NCI-H1105 (cell line): ENCODE results near the gene E2F4.

Experiments
- DNase-seq: peaks from one replicate; lab custom pipeline; 2025; lab: John Stamatoyannopoulos, UW

E2F4 gene, protein sequence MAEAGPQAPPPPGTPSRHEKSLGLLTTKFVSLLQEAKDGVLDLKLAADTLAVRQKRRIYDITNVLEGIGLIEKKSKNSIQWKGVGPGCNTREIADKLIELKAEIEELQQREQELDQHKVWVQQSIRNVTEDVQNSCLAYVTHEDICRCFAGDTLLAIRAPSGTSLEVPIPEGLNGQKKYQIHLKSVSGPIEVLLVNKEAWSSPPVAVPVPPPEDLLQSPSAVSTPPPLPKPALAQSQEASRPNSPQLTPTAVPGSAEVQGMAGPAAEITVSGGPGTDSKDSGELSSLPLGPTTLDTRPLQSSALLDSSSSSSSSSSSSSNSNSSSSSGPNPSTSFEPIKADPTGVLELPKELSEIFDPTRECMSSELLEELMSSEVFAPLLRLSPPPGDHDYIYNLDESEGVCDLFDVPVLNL

DNA sequence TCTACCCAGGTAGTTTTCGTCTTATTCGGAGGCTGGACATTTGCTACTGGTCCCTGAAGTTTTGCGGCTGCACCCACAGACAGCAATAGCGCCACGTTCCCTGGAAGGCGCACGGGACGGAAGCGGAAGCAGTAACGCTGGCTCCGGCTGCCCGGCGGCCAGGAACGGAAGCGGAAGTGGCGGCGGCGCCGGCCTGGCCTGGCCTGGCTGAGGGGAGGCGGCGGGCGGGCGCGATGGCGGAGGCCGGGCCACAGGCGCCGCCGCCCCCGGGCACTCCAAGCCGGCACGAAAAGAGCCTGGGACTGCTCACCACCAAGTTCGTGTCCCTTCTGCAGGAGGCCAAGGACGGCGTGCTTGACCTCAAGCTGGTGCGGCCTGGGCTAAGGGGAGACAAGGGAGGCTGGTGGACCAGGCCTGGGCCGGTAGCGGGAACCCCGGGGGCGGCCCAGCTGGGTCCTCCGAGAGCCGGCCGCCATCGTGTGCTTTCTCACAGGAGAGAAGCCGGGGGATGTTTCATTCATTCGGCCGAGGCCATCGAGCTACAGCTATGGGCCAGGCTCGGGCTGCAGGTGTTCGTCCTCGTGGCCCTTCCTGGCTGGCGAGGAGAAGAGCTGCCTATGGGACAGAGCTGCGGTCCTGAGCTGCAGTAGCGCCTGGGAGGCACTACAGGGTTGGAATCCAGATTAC, at the start of gene E2F4:
Gene E2F4 (plus strand): TSS at position 161 of the 687 bp plus-strand sequence. CDS start 73 bp downstream, at position 234.
- DNase-seq = peak; percentile 57

DNA sequence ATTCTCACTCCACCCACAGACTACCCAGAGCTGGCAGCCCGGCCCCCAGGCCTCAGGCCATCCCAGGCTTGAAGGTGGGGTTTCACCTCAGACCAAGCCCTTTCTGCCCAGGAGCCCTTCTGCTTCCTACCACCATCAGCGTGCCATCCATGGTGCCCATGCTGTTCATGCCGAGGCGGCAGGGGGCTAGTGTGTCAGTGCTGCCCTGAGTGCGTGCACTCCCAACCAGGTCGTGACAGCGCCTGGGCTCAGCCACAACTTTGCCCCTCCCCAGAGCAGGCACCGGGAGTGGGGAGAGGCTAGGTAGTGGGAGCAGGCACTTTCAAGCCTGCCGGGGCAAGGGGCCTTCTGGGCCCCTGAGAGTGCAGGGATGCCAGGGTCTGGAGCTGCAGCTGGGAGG, 49.6 kb upstream of the E2F4 start:
- no peak for DNase-seq

DNA sequence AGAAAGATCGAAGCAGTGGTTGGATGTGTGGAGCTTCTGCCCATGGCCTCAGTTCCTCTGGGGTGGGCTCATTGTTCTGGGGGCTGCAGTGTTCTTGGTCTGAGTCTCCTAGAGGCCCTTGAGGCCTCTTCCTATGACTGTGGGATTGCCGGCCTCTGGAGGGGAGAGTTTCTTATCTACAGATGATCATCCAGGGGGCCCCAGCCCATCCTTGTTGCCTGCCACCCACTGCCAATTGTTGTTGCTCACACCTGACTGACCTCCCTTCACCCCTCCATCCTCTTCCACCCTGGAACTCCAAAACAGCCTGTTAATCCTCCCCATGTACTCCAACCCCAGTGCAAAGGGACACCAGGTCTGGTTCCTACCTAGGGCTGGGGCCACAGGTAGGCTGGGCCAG, 47.0 kb upstream of the E2F4 start:
- no peak for DNase-seq

DNA sequence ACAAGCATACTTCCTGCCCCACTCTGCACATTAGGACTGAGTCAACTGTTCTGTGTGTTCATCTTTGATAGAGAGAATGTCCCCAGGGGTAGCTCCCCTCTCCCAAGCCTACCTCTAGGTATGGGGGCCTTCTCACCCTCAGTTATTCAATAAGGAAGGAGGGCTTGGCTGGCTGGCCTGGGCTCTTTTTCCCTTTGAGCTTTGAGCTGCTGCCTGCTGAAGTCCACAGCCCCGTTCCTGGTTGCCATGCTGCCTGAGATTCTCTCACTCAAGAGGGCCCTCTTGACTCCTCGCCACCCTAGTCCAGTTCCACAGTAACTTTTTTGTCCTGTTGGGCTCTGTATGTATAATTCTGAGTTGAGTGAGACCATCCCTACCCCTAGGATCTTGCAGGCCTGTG, 46.2 kb upstream of the E2F4 start:
- DNase-seq = no peak

DNA sequence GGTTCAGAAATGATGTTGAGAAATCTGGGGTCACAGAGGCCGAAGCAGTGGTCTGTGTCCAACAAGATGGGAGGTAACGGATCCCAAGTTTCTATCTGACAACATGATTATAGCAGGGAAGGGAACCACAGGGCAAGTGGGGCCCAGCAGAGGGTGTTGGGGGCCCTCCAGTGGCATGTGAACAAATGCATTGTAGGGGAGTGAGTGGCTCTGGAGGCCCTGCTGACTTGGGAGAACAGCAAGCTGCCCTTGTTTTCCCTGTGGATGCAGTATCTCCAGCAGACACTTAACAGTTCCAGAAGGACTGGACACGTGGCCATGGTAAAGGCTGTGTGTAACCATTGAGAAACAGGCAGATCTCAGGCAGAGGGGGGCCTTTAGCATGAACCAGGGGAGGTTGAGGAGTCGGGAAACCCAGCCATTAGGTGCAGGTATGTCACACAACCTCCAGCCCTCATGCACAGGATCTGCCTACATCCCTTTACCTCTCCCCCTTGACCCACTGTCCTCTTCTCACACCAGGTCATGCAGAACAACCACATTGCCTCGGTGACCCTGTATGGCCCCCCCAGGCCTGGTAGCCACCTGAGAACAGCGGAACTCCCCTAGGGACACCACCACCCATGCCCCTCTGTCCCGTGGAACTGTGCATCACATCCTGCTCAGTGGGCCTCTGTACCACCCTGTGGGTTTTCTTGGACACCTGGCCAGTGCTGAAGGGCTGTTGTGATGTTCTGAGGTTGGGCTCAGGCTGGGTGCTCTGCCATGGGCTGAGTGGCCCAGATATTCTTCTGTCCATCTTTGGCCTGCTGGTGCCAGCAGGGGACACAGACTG, 45.2 kb upstream of the E2F4 start:
- DNase-seq = no peak

DNA sequence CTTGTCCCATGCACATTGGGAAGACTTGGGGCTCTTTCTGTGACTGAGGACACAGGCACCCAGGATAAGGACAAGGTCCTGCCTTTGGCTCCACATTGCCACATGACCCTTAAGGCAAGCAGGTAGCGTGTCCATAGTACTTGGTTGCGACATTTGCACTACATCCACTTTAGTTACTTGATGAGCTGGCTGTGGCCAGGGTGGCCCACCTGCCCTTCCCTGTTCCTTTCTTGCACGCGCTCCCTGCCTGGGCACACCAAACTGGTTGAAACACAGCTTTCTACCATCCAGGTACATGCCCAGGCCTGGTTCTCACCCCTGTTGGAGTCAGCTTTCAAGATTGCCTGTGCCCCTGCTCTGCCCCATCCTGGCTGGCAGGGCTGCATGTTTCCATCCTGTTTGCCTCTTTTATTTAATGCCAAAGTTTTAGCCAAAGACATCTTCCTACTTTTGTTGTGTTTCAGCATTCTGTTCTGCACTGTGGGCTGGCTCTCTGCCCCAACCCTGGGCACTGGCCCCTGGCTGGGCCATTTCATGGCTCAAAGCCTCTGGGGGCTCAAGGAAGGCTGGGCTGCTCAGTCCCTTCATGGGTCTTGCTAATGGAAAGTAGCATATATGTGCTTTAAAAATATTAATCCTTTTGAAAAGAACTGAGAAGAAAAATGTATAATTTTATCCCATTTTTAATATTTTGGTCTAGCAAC, 44.4 kb upstream of the E2F4 start:
- DNase-seq = no peak

DNA sequence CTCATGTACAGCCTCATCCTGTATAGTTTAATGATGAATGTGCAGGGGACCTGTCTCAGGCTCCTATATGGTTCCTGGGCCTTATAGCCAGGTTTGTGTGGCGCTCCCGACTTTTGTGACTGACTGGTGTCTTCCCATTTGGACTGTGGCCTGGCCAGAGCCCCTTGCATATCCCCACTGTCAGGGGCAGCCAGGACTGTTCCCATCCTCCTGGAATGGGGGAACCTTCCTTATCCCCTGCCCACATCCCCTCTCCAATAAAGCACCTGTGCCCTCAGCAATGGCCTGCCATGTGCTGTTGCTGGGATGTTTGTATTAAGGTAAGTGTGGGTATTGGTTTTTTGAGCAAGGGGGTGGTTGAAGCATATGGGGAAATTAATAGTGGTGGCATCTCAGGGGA, 43.7 kb upstream of the E2F4 start:
- DNase-seq = no peak

DNA sequence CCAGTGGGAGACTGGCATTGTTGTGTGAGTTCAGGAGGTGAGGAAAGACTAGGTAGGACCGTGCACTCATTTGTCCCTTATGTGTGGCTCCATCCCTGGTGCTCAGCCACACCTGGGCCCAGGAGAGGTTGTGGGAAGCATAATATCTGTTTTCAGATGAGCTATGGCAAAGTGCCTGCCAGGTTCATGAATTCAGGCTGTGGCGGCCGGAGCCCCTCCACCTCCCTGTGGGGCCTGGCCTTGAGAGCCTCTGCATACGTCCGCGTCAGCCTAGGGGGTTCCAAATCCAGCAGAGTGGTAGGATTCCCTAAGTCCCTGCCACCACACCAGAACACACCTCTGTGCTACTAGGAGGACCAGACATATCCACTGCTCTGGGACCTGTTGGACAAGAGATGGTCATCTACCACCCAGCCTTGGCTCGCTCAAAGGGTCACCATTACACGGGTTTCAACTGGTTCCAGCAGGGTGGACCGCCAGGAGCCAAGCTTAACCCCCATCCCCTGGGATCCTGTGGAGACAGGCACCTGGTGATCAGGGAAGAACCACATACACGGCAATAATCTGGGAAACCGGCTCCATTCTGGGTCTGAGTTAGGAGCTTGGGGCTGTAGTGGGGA, 43.2 kb upstream of the E2F4 start:
- DNase-seq = no peak

DNA sequence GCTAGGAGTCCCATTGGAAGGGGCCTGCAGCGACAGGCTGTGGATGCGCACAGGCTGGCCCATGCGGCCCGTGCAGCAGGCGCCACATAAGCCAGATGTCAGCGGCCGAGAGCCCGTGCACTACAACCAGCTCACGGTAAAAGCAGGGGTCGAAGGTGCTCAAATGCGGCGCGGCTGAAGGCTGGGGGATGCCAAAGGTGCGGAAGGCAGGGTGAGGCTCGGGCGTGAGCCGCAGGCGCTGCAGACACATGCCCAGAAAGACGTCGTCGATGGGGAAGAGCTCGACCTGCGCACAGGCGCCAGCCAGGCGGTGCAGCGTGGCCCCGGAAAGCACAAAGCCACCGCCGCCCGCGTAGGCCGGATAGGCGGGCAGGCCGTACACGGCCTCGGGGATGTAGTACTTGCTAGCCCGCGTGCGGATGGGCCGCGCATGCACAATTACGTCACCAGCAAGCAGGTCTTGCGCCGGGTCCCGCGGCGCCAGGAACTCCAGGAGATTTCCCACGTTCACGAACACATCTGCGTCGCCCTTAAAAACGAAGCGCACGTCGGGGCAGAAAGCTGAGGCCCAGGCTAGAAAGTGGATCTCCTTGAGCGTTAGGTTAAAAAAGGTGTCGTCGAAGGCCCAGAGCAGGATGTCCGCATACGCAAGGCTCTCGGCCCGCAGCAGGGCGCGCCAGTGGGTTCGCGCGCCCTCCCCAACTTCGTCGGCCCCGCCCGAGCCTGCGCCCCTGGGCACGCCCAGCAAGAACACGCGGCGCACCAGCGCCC, 42.5 kb upstream of the E2F4 start:
- DNase-seq = no peak

DNA sequence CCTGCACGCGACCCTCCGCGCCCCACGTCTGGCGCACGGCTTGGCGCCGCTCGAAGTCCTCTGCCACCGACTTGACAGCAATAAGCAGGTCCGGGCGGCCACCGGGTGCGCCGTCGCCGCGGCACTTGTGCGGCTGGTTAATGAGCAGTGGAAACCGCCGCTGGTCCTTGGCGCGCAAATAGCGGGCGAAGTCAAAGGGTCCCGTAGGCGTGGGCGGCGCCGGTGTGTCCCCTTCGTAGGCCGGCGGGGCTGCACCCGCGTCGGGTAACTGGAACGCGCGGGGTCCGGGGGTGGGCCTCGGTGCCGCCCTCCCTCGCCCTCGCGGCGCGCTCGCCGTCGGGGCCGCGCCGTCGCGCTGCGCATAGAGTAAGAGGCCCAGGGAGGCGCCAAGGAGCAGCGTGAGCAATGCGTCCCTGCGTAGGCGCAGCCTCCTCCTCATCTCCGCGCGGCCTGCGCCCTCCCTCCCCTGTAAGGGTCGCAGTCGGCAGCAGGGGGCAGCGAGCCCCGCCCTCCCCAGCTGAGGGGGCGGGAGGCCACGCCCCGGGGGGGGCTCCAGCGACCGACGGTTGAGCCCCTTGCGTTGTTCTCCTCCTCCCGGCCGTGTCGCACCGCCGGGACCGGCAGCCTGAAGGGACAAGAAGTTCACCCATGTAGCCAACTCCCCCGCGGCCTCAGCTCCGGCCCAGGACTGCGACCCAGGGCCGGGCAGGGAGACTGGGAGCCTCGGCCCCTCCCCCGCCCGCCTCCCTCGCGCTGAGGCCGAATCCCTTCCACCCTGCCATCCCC, 41.7 kb upstream of the E2F4 start:
- DNase-seq = peak; percentile 5

DNA sequence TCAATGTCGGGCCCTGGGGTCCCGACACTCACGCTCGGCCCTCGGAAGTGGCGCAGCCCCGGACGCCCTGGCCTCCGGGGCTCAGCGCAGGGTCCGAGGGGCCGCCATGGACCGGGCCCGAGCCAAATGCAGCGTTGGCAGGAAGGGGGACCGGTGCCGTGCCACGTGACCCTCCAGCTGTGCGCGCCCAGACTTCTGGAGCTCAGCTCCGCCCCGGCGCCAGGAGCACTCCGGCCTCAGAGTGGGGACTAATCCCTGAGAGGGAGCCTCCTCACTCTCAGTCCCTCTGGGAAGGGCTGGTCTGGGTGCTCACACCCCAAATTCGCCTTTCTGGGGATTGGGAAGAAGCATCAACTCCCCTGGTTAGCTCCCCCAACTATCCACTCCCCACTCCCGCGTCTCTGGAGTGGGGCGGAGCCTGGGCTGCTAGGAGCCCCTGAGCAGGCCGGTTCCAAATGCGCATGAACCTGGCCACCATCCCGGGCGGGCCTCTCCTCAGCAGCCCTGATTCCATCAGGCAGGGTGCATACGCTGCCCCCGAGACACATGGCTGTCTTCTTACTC, 41.0 kb upstream of the E2F4 start, which contains the start of gene B3GNT9:
Gene B3GNT9 (minus strand): TSS at position 166 of the 564 bp plus-strand sequence. CDS start 513 bp downstream, outside the sequence.
- peak; percentile 56 for DNase-seq

DNA sequence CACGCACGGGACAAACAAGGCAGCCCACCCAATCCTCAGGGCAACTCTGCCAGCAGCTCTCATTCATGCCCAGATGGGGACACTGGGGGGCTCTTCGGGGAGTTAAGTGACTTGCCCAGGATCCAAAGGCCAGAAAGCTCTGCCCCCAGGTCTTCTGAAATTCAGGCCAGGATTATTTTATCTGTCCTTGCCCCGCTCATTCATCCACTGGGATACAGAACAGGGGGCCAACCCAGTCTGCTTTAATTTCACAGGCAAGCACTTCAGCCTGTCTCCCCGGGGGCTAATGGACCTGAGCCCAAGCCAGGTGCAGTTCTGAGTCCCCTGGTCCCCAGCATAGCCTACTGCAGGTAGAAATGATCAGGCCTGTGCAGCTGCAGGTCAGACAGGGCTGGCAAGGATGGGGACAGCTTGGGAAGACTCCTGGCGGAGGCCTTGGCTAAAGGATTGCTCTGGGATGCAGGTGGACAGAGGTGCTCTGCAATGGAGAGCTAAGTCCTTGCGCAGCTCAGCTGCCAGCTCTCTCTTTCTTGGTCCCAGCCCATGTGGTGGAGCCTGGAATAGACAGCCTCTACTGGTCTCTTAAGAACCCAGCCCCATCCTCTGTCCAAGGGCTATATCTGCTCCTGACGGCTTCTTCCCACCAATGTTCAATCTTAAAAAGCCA, 40.4 kb upstream of the E2F4 start:
- no peak for DNase-seq

DNA sequence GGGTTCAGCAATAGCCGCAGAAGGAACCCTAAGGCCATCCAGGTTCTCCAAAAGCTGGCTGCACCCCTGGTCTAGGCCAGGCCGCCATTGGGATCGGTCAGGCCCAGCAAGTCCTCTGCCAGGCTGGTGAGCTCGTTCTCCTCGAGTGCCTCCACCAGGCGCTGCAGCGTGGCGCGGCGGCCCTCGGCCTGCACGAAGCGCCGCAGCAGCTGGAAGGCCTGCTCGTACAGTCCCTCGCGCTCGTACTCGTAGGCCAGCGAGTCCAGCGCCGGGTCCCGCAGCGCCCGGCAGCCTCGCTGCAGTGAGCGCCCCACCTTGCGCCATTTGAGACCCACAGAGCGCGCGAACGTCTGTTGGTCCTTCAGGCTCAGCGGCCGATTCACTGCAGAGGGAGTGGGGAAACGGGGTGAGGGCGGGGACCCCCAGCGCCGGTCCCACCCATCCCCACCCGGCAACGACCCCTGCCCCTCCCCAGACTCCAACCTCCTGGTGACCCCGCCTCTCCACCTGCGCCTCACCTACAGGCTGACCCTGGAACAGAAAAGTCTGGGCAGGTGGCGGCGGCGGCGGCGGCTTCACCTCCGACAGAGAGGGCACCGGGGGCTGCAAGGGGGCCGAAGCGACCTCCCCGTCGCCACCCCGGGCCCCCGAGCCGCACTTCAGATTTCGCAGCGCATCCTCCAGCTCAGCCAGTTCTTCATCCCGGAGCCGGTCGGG, 37.2 kb upstream of the E2F4 start:
- DNase-seq = no peak

DNA sequence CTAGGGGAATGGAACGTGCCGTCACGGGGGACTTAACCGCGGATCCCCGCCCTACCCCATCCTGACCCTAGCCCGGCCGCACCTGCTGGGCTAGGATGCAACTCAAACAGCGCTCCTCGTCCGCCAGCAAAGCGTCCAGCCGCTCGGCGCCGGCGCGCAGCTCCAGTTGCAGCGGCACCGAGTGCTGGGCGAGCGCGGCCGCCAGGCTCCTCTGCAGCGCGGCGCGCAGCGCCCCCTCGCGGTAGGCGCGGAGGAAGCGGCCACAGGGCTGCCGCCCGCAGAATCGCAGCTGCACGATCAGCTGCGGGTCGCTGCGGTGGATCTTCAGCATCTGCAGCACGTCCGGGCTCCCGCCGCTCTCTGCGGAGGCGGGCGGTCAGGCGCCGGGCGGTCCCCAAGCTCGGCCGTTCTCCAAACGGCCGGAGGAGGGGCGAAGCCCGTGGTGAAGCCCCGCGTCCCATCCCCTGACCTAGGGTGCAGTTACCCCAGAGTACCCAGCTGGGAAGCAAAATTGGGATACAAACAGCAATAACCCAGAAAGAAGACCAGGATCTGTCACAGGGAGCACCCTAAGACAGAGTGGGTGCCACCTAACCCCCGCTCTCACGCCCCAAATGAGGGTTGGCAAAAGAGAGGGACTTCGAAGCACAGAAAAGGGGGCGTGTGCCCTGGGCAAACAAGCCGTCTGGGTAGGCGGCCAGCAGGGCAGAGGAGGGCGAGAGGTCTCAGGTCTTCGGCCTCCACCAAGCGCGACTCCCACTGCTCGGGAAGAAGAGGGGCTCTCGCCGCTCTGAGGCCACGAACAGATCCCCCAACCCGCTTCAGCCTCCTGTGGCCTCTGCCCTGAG, 36.4 kb upstream of the E2F4 start:
- peak; percentile 38 for DNase-seq

DNA sequence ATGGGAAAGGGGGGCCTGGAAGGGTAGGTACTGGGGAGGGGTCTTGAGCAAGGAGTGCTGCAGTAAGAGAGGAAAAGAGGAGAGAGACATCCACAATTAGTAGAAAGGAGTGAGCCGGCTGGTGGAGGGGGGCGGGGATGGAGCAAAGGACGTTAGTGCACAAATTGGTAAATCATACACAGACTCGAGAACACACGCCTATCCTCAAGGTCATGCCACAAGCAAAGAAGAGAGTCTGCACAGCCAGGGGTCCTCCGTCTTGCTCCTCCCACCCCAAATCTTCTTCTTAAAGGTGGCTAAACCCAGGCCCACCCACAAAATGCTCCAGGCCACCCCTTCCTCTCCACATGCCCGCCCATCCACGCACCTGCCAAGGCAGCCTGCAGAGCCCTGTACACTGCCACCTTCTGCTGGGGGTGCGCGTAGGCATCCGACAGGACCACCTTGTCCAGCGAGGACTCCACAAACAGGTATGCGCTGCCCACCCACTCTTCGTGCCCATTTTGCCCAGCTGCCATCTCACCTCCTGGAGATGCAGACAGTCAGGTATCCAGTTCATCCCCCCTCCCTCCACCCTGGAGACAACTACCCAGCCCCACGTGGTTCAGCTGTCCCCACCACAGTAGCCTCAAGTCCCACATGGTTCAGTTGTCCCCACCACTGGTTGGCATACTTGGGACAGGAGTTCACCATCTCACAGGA, 35.7 kb upstream of the E2F4 start:
- DNase-seq = no peak

DNA sequence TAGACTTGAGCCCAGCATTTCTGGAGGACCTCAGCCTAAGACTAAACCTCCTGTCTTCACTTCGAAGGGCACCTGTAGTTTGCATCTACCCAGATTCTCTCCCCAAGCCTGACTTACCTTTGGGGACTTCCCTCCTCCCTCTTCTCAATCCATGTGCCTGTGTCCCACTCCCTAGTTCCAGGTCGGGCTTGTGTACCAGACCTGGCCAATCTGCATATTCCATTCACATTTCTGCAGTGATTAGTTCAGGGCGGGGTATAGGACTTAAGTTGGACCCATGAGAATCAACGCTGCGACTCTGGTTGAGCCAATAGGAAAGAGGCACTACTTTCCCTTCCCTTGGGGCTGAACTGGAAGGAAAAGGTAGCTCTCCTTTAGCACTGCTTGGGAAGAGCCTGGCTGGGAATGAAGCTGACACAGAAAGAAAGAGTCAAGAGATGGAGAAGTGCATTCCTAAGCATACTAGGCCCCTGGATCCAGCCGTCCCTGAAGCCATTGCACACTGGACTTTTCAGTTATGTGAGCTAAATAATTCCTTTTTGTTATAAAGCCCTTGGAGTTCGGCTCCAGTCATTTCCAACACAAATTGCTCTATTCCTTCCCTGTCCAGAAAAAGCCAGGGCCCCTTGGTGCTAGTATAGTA, 34.7 kb upstream of the E2F4 start:
- DNase-seq = no peak
